ENCODE data around the gene SAPCD1. TPM values are rescaled to one million over a fixed set of nuclear protein-coding genes. Genes with fewer than 3 reads are reported as not detected.
"Not testable (repeated sequence)": the region's sequence is repeated elsewhere in the genome, so short reads cannot be mapped to it uniquely, and the experiment has no call there.

SAPCD1 gene
- polyA plus RNA-seq, 1 of the 3 experiments (the other 2 are of a cell fraction), result 5.9 TPM

GRCh38 chr6:31797588-31797987, 35.1 kb downstream of the SAPCD1 start:
- H3K79me2 ChIP-seq (ENCODE audit: insufficient read depth), result peaks cover 44% of the 10 kb centered on the region
- no peak for DNase-seq
- peaks cover 20% of the 10 kb centered on the region for H3F3A ChIP-seq (replicated peaks; ENCODE audit: insufficient read depth)

GRCh38 chr6:31799781-31800180, 37.3 kb downstream of the SAPCD1 start:
- Histone ChIP-seq H3K27ac (ENCODE audit: low read depth in 2 of 2, low read length in 1 of 2) (no peak overlapping the region), H3K4me1 (ENCODE audit: control insufficient read depth in 1 of 2, insufficient read depth in 2 of 2, low read depth in 1 of 2, low read length in 1 of 2) (peaks cover 0 to 3% of the 10 kb centered on the region in 2 experiments; a peak in 1 of 4 replicates), H3K36me3 (replicated peaks in 1 of 2; ENCODE audit: control insufficient read depth in 1 of 2, insufficient read depth in 2 of 2, low read length in 1 of 2) (peaks cover 2 to 15% of the 10 kb centered on the region in 2 experiments), H3K79me2 (ENCODE audit: insufficient read depth) (peaks cover 38% of the 10 kb centered on the region), H3K9ac (no peak overlapping the region), H2AFZ (ENCODE audit: low read depth) (no peak overlapping the region), H3K27me3 (ENCODE audit: insufficient read depth) (no peaks in the 10 kb centered on the region), H3K9me3 (no peaks in the 10 kb centered on the region), H4K20me1 (ENCODE audit: insufficient read depth) (no peaks in the 10 kb centered on the region), H3F3A (replicated peaks; ENCODE audit: insufficient read depth) (peaks cover 17% of the 10 kb centered on the region), H3K4me2 (no peak overlapping the region), H3K9me2 (no peaks in the 10 kb centered on the region), H3K4me3 (ENCODE audit: low read depth in 2 of 2, low read length in 1 of 2) (no peak overlapping the region)
- 99% methylated on average over 12 of the region's 12 CpGs for WGBS (ENCODE audit: low lambda C conversion rate)
- CTCF ChIA-PET, result interaction anchor here (1.1 kb wide), 1 partner anchor 30 kb away, joined by 6 read pairs; no protein-coding TSS in a partner anchor
- no peak for DNase-seq
- no peak for TF ChIP-seq EZH2phosphoT487 (IDR thresholded peaks at IDR 0.05; ENCODE audit: borderline replicate concordance, low read depth)
- TF ChIP-seq RXRA (IDR thresholded peaks at IDR 0.05; ENCODE audit: borderline replicate concordance, low read depth), result no peak
- TF ChIP-seq GABPA (IDR thresholded peaks at IDR 0.05; ENCODE audit: low read depth), result no peak
- TF ChIP-seq ZBTB33 (IDR thresholded peaks at IDR 0.05; ENCODE audit: borderline replicate concordance, low read depth), result no peak
- POLR2A ChIA-PET, result no interaction called here

More at GRCh38 chr6:31797588-31797987, 35.1 kb downstream of the SAPCD1 start:
- H2AFZ ChIP-seq (ENCODE audit: low read depth), result no peak overlapping the region
- ChIA-PET POLR2A (interaction anchor here (1.4 kb wide), 1 partner anchor 9 kb away, joined by 7 read pairs; the partner anchor contains the start of gene LSM2), CTCF (interaction anchor here (2.3 kb wide), 1 partner anchor 9 kb away, joined by 7 read pairs; the partner anchor contains the start of gene LSM2)
- no peaks in the 10 kb centered on the region for H3K9me2 ChIP-seq
- WGBS (ENCODE audit: low lambda C conversion rate), result 96% methylated on average over 3 of the region's 5 CpGs
- no peak overlapping the region for H3K9ac ChIP-seq
- H3K27ac ChIP-seq (ENCODE audit: low read depth in 2 of 2, low read length in 1 of 2), result no peak overlapping the region
- no peak overlapping the region for H3K4me3 ChIP-seq (ENCODE audit: low read depth in 2 of 2, low read length in 1 of 2)
- no peaks in the 10 kb centered on the region for H4K20me1 ChIP-seq (ENCODE audit: insufficient read depth)
- no peaks in the 10 kb centered on the region for H3K9me3 ChIP-seq
- H3K27me3 ChIP-seq (ENCODE audit: insufficient read depth), result no peaks in the 10 kb centered on the region
- no peak overlapping the region for H3K4me2 ChIP-seq
- H3K36me3 ChIP-seq (replicated peaks in 1 of 2; ENCODE audit: control insufficient read depth in 1 of 2, insufficient read depth in 2 of 2, low read length in 1 of 2), result peaks cover 2 to 15% of the 10 kb centered on the region in 2 experiments
- TF ChIP-seq YY1 (IDR thresholded peaks at IDR 0.05; ENCODE audit: low read depth), result no peak
- TF ChIP-seq USF2 (IDR thresholded peaks at IDR 0.05; ENCODE audit: borderline replicate concordance, low read depth, low read length), result no peak
- TF ChIP-seq EP300 (IDR thresholded peaks at IDR 0.05; ENCODE audit: borderline replicate concordance in 1 of 2, low read depth in 1 of 2, low read length in 1 of 2), result no peak
- no peak for TF ChIP-seq POLR2AphosphoS5 (IDR thresholded peaks at IDR 0.05; ENCODE audit: low read depth, low read length)
- no peak for TF ChIP-seq MXI1 (IDR thresholded peaks at IDR 0.05; ENCODE audit: low read depth, low read length)
- no peak for TF ChIP-seq IRF3 (IDR thresholded peaks at IDR 0.05; ENCODE audit: low read depth, low read length)
- no peak for TF ChIP-seq GATA2 (CRISPR knock-in tag; IDR thresholded peaks at IDR 0.05)
- no peak for TF ChIP-seq NRF1 (IDR thresholded peaks at IDR 0.05; ENCODE audit: low read depth, low read length)
- TF ChIP-seq NFIC (IDR thresholded peaks at IDR 0.05; ENCODE audit: borderline replicate concordance), result no peak
- no peak for TF ChIP-seq FOXM1 (IDR thresholded peaks at IDR 0.05; ENCODE audit: low read depth)
- peaks cover 3 to 12% of the 10 kb centered on the region in 2 experiments; a peak in 3 of 4 replicates for H3K4me1 ChIP-seq (ENCODE audit: control insufficient read depth in 1 of 2, insufficient read depth in 2 of 2, low read depth in 1 of 2, low read length in 1 of 2)

- CTCF ChIA-PET, result interaction anchor here (0.7 kb wide), 1 partner anchor 10 kb away, joined by 3 read pairs; no protein-coding TSS in a partner anchor
- H3K4me3 ChIP-seq (ENCODE audit: low read depth in 2 of 2, low read length in 1 of 2); H4K20me1 ChIP-seq (ENCODE audit: insufficient read depth); H3K27ac ChIP-seq (ENCODE audit: low read depth in 2 of 2, low read length in 1 of 2); H3K4me2 ChIP-seq; DNase-seq; H3K27me3 ChIP-seq (ENCODE audit: insufficient read depth); H3K9me2 ChIP-seq; H3K9me3 ChIP-seq; H3K4me1 ChIP-seq (ENCODE audit: control insufficient read depth in 1 of 2, insufficient read depth in 2 of 2, low read depth in 1 of 2, low read length in 1 of 2); H3K9ac ChIP-seq; H2AFZ ChIP-seq (ENCODE audit: low read depth); POLR2A ChIA-PET: not testable (repeated sequence)
- Histone ChIP-seq H3K36me3 (replicated peaks in 1 of 2; ENCODE audit: control insufficient read depth in 1 of 2, insufficient read depth in 2 of 2, low read length in 1 of 2) (peaks cover 2 to 15% of the 10 kb centered on the region in 2 experiments), H3K79me2 (ENCODE audit: insufficient read depth) (peaks cover 46% of the 10 kb centered on the region), H3F3A (replicated peaks; ENCODE audit: insufficient read depth) (peaks cover 17% of the 10 kb centered on the region)
- WGBS (ENCODE audit: low lambda C conversion rate), result 94% methylated on average over 8 of the region's 8 CpGs
Measured at GRCh38 chr6:31801031-31801927, 38.8 kb downstream of the SAPCD1 start.
